GM21515 (cell line): ENCODE measurements around the gene C1QA.
"Not testable (repeated sequence)": the region's sequence is repeated elsewhere in the genome, so short reads cannot be mapped to it uniquely, and the experiment has no call there.

Experiments used
- ATAC-seq: cut with Tn5 transposase; IDR thresholded peaks from one replicate; pipeline ENCODE4 v1.9.1; 2021; ENCODE audit not compliant: unreplicated experiment

The C1QA gene

DNA sequence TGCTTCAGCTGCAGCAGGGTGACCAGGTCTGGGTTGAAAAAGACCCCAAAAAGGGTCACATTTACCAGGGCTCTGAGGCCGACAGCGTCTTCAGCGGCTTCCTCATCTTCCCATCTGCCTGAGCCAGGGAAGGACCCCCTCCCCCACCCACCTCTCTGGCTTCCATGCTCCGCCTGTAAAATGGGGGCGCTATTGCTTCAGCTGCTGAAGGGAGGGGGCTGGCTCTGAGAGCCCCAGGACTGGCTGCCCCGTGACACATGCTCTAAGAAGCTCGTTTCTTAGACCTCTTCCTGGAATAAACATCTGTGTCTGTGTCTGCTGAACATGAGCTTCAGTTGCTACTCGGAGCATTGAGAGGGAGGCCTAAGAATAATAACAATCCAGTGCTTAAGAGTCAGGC is 2.9 kb downstream of the C1QA start:
- ATAC-seq, result no peak

DNA sequence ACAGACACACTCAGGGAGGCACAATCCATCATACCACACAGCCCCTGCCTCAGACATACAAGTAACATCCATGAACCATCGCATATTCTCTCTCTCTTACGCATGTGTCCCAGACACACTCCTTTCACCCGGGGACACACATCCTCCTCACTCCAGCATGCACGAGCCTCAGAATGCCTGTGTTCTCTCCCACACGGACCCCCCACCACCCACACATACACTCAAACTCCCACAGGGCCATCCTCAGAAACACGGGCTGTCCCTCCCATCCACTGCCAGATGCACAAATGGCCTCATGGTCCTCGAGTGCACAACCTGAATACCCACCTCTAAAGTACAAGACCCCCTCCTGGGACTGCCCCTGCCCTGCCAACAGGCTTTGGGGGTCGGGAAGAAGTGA is 4.8 kb downstream of the C1QA start:
- no peak for ATAC-seq

DNA sequence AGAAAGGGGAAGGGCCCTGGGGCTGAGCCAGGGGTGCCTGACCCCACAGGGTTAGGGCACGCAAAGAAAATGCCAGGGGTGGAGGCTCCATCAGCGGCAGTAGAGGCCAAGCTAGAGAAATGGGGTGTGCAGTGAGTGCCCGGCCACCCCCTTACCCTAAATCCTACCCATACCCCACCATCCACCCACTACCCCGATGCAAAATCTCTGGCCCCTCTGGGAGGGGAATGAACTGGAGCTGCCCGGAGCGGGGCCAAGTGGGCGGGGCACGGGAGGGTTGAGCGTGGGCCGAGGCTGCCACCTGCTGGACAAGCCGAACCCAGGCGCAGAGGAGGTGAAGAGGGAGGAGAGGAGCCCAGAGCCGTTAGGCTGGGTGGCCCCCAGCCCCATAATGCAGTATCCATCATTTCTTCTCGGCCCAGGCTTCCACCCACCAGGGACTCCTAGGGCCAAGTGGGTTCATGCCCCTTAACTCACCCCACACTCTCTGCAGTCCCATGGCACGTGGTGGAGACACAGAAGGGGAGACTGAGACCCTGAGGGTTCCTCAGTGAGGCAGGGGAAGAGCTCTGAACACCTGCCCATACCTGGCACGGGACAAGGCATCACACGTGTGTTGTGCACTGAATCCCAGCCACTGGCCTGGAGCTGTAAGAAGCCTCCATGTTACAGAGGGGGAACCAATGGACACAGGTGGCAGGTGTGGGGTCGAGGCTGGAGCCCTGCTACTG is 5.6 kb downstream of the C1QA start:
- no peak for ATAC-seq

DNA sequence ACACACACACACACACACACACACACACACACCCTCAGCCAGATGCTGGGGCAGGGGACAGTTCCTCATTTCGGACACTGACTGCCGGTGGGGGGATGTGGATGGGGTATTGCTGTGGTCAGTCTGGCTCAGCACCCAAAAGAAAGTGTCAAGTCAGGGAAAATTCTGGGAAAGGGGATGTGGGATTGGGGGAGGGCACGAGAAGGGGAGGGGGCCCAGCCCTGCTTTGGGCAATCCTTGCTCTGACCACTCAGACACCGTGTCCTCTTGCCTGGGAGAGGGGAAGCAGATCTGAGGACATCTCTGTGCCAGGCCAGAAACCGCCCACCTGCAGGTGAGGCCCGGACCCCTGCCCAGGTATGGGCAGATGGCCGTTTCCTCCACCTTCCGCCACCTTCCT is 7.0 kb downstream of the C1QA start, which contains the start of gene C1QC:
C1QC (plus strand) TSS at position 253 of the 400 bp plus-strand sequence. CDS start 391 bp downstream, outside the sequence.
- no peak for ATAC-seq

DNA sequence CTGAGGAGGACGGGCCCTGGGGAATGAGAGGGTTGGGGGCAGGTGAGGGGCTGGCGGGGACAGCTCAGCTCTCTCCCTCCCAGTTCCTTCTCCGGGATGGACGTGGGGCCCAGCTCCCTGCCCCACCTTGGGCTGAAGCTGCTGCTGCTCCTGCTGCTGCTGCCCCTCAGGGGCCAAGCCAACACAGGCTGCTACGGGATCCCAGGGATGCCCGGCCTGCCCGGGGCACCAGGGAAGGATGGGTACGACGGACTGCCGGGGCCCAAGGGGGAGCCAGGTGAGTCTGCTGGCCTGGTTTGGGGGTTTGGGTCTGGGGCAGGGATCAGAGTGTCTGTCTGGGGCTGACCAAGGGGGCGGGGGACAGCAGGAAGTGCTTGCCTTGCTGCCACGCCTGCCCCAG is 7.5 kb downstream of the C1QA start:
- no peak for ATAC-seq

GRCh38 chr1:22645931-22646330 is 9.5 kb downstream of the C1QA start:
- no peak for ATAC-seq

DNA sequence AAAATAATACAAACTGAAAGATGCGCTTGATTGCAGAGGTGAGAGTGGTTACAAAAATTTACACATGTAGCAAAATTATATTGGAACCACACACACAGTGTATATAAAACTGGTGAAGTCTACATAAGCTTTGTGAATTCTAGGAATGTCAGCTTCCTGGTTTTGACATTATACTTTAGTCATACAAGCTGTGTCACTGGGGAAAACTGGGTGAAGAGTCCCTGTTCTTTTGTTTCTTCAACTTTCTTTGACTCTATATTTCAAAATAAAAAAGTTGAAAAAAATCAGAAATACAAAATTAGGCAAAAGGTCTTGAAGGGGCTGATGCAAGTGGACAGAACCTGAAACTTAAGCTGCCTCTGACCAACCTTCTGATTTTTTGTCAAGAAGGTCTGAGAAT is 10.0 kb downstream of the C1QA start:
- no peak for ATAC-seq

DNA sequence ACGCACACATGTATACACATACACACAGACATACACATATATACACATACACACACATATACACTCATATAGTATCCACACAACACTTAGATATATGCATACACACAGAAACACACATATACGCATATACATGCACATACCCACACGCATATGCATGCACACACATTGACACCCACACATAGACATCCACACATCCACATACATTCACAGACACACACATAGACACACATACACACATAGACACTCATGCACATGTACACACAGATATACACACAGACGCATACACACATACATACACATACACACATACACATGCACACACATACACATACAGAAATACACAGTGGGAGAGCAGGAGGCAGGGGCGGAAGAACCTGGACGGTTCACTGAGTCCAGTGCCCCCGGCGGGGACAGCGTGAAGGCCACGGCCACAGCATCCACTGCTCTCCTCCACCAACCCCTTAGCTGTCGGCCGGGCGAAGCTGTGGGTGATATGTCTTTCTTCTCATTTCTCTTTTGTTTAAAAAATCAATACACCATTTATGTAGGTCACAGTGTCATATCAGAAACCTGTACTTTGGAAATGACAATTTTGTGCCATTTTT is 13.8 kb downstream of the C1QA start:
- no peak for ATAC-seq

DNA sequence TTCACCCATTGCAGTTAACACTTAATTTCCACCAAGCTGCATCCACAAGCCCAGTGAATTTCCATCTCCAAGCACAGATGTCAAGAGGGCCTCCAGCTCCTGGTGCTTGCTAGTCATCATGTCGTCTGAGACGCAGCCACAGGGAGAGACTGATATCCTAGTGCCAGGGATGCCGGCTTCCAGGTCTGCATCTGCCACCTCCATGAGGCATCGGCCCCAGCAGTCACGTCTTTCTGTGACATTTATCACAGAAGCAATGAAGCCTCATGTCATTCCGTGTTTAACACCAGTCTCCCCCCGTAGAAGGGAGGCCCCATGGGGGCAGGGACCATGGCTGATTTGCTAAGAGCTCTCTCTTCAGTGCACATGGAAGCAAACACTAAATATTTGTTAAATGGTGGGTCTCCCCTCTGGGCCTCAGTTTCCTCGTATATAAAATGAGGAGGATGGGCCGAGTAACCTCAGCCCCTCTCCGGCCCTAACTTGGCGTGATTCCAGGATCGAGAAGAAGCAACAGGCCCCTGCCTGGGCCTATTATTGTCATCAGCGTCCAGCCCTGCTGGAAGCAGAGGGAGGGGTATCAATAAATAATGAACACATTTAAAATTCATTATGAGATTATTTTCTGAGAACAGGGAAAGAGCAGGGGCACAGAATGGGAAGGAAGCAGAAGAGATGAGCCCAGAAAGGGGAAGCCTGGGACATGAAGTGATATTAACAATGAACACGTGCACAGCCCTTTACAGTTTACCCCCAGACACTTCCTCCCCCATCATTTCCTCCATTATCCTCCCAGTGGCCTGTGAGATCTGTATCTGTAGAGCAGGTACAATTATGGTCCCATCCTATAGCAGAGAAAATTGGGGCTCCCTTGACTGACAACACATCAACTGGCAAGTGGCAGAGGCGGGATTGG is 15.8 kb downstream of the C1QA start:
- no peak for ATAC-seq

GRCh38 chr1:22652881-22653316 is 16.5 kb downstream of the C1QA start, which contains the start of gene C1QB:
TSS of gene C1QB (plus strand) at chr1:22653236. CDS start at chr1:22659463, 6,227 bp downstream.
- no peak for ATAC-seq

DNA sequence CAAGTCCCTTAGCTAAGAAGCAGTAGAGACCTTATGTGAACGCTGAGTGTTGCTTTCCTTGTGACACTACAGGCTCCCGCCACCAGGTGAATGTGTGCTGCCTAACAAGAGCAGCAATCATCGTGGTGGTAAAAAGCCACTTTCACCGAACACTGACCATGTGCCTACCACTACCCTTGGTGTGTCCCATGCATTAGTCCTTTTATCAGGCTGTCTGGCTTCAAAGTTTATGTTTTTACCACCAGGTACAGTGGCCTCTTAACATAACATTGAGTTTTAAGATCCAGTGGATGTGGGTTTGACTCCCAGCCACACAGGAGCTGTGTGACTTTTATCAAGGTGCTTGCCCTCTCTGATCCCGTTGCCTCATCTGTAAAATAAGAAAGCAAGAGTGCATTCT is 18.3 kb downstream of the C1QA start:
- no peak for ATAC-seq

- ATAC-seq, result no peak
These were observed 22.1 kb downstream of the C1QA start for GRCh38 chr1:22658385-22659163.

DNA sequence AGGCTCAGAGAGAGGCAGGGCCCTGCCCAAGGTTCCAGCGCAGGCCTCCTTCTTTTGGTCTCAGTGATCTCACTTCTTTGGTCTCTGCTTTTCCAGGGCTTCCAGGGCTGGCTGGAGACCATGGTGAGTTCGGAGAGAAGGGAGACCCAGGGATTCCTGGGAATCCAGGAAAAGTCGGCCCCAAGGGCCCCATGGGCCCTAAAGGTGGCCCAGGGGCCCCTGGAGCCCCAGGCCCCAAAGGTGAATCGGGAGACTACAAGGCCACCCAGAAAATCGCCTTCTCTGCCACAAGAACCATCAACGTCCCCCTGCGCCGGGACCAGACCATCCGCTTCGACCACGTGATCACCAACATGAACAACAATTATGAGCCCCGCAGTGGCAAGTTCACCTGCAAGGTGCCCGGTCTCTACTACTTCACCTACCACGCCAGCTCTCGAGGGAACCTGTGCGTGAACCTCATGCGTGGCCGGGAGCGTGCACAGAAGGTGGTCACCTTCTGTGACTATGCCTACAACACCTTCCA is 24.4 kb downstream of the C1QA start:
- no peak for ATAC-seq

GRCh38 chr1:22661880-22662279 is 25.5 kb downstream of the C1QA start:
- ATAC-seq, result no peak

DNA sequence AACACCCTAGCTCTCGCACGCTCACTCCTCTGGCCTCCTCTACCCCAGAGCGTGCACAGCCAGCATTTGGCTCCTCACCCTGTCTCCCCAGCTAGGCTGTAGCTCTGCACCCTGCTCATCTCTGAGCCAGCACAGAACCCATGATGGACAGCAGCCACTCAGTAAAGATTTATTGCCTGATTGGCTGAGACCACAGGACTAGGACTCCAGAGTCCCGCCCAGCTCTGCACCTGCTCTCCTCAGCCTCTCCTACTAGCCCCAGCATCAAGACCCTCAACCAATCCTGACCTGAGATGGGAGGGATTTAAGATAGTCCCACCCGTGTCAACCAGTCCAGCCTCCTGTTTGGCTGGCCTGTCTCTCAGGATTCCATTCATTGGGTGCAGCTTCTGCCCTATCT is 25.9 kb downstream of the C1QA start:
- ATAC-seq, result no peak

DNA sequence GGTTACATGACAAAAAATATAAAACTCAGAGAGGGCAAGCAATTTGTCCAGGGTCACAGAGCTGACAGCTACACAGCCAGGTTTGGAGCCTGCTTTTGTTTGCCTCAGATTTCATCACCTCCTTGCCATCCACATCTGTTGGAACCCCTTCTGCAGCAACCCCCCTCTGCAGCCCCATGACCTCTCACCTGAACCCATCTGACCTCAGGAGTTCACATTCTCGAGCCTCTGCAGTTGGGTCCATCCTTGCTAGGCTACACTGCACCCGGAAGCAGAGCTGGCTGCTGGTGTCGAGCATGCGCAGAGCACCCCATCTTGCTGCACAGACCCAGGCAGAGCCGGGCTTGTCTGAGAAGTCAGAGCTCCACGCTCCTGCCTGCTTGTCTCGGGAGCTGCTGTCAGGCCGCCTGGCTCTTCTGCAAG is 26.6 kb downstream of the C1QA start:
- ATAC-seq, result no peak

DNA sequence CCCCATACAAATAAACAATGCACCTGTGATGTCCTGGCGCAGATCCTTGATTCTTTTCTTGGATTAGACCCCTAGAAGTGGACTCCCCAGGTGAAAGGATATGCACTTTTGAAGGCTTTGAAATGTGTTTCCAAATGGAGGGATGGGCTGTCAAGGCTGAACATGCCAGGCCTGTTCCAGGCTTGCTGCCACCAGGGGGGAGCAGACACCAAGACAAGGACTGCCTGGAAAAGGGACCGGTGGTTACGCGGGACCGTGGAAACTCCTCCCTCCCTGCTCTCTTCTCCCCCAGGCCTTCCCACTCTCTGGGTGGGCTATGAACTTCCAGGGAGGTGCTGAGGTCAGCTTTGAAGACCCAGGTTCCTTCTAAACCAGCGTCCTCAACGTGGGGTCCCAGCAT is 29.3 kb downstream of the C1QA start:
- ATAC-seq, result no peak

DNA sequence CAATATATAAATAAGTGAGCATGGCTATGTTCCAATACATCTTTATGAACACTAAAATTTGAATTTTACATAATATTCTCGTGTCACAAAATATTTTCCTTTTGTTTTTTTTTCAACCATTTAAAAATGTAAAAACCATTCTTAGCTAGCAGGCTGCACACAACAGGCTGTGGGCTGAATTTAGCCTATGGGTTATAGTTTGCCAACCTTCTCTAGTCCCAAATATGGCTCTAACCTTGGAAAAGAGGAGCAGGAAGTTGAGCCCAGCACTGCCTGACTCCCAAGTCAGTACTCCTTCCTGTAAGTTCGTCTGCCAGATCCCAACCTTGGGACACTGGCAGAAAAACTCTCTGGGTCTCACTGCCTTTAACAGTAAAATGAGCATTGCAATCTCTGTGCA is 30.0 kb downstream of the C1QA start:
- no peak for ATAC-seq

GRCh38 chr1:22668840-22669239 is 32.4 kb downstream of the C1QA start:
- ATAC-seq, result not testable (repeated sequence)

DNA sequence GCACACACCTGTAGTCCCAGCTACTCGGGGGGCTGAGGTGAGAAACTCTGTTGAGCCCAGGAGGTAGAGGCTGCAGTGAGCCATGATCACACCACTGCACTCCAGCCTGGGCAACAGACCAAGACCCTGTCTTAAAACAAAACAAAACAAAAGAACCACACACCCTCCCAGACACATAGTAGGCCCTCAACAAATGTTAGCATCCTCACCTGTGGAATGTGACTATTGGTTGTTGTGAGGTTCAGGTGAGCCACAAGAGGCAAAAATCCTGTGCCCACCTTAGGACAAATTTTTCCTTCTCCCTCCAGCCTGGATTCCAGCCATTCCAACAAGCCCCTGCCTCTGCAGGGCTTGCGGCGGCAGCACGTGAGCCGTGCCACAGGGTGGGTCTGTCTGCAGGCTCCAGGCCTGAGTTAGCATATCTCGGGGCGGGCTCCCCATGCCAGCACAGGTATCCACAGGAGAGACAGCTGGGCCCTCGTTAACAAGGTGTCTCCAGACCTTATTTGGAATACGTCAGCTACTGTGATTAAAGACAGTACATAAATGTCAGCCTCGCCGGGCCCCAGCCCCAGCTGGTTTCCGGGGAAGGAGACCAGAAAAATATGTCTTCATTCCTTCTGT is 34.0 kb downstream of the C1QA start:
- ATAC-seq, result no peak
